Measurements from ENCODE around the gene ZNF800. TPM values are rescaled to one million over a fixed set of nuclear protein-coding genes. Genes with fewer than 3 reads are reported as not detected.
A peak's percentile ranks its signal among the peaks of the same experiment; 100 is the strongest.
"Not testable (repeated sequence)": the region's sequence is repeated elsewhere in the genome, so short reads cannot be mapped to it uniquely, and the experiment has no call there.

Gene ZNF800
- polyA plus RNA-seq (2013, experiment 1 of 4): 9.8 TPM
- 9.5 TPM for polyA plus RNA-seq (2013, experiment 2 of 4)
- polyA plus RNA-seq (2013, experiment 3 of 4): 11.5 TPM
- 12.1 TPM for polyA plus RNA-seq (2013, experiment 4 of 4)

- WGBS, 2 experiments: 1% methylated on average over 67 of the region's 67 CpGs
- H3K27ac ChIP-seq (ENCODE audit: insufficient read depth, low read depth, low read length, poor library complexity, severe bottlenecking): no peak within 1 kb of the TSS
Observed at GRCh38 chr7:127392566-127393367, at the start of gene ZNF800. Gene ZNF800, minus strand, starts transcription at chr7:127392708. Its CDS starts 1,151 bp downstream, at chr7:127391557.

GRCh38 chr7:127440206-127440605 is 47.7 kb upstream of the ZNF800 start:
- Histone ChIP-seq H3K4me1 (ENCODE audit: control insufficient read depth, insufficient read depth, low read length) (no peaks in the 10 kb centered on the region), H3K27ac (ENCODE audit: insufficient read depth, low read depth, low read length, poor library complexity, severe bottlenecking) (no peak overlapping the region), H3K27me3 (ENCODE audit: control insufficient read depth, insufficient read depth, low read length, poor library complexity, severe bottlenecking) (no peaks in the 10 kb centered on the region), H3K9me3 (ENCODE audit: control insufficient read depth, low read length) (no peaks in the 10 kb centered on the region), H3K4me3 (ENCODE audit: insufficient read depth, low read depth, low read length) (no peak overlapping the region), H3K36me3 (ENCODE audit: control insufficient read depth, insufficient read depth, low read length) (no peaks in the 10 kb centered on the region)
- WGBS, 2 experiments: 81 to 91% methylated on average over 2 of the region's 2 CpGs

More at GRCh38 chr7:127392566-127393367, at the start of gene ZNF800:
- Histone ChIP-seq H3K4me1 (ENCODE audit: control insufficient read depth, insufficient read depth, low read length) (no peaks in the 10 kb centered on the region), H3K36me3 (ENCODE audit: control insufficient read depth, insufficient read depth, low read length) (no peaks in the 10 kb centered on the region), H3K27me3 (ENCODE audit: control insufficient read depth, insufficient read depth, low read length, poor library complexity, severe bottlenecking) (peaks cover 38% of the 10 kb centered on the region), H3K4me3 (ENCODE audit: insufficient read depth, low read depth, low read length) (peak within 1 kb of the TSS; percentile 83), H3K9me3 (ENCODE audit: control insufficient read depth, low read length) (no peaks in the 10 kb centered on the region)

GRCh38 chr7:127438836-127439235 is 46.3 kb upstream of the ZNF800 start:
- no peaks in the 10 kb centered on the region for H3K27me3 ChIP-seq (ENCODE audit: control insufficient read depth, insufficient read depth, low read length, poor library complexity, severe bottlenecking)
- H3K4me3 ChIP-seq (ENCODE audit: insufficient read depth, low read depth, low read length): no peak overlapping the region
- no peaks in the 10 kb centered on the region for H3K9me3 ChIP-seq (ENCODE audit: control insufficient read depth, low read length)
- H3K36me3 ChIP-seq (ENCODE audit: control insufficient read depth, insufficient read depth, low read length): no peaks in the 10 kb centered on the region
- 92 to 97% methylated on average over 2 of the region's 2 CpGs for WGBS, 2 experiments
- H3K4me1 ChIP-seq (ENCODE audit: control insufficient read depth, insufficient read depth, low read length): no peaks in the 10 kb centered on the region
- no peak overlapping the region for H3K27ac ChIP-seq (ENCODE audit: insufficient read depth, low read depth, low read length, poor library complexity, severe bottlenecking)

- H3K27ac ChIP-seq (ENCODE audit: insufficient read depth, low read depth, low read length, poor library complexity, severe bottlenecking): no peak overlapping the region
- WGBS, 2 experiments: 77 to 79% methylated on average over 2 of the region's 2 CpGs
- no peaks in the 10 kb centered on the region for H3K36me3 ChIP-seq (ENCODE audit: control insufficient read depth, insufficient read depth, low read length)
- no peak overlapping the region for H3K4me3 ChIP-seq (ENCODE audit: insufficient read depth, low read depth, low read length)
- H3K9me3 ChIP-seq (ENCODE audit: control insufficient read depth, low read length): no peaks in the 10 kb centered on the region
- no peaks in the 10 kb centered on the region for H3K4me1 ChIP-seq (ENCODE audit: control insufficient read depth, insufficient read depth, low read length)
- H3K27me3 ChIP-seq (ENCODE audit: control insufficient read depth, insufficient read depth, low read length, poor library complexity, severe bottlenecking): no peaks in the 10 kb centered on the region
Observed at GRCh38 chr7:127437837-127438236, 45.3 kb upstream of the ZNF800 start.

- 89 to 91% methylated on average over 3 of the region's 3 CpGs for WGBS, 2 experiments
- no peak overlapping the region for H3K27ac ChIP-seq (ENCODE audit: insufficient read depth, low read depth, low read length, poor library complexity, severe bottlenecking)
- H3K4me3 ChIP-seq (ENCODE audit: insufficient read depth, low read depth, low read length): no peak overlapping the region
- H3K4me1 ChIP-seq (ENCODE audit: control insufficient read depth, insufficient read depth, low read length): no peaks in the 10 kb centered on the region
- no peaks in the 10 kb centered on the region for H3K9me3 ChIP-seq (ENCODE audit: control insufficient read depth, low read length)
- no peaks in the 10 kb centered on the region for H3K27me3 ChIP-seq (ENCODE audit: control insufficient read depth, insufficient read depth, low read length, poor library complexity, severe bottlenecking)
- no peaks in the 10 kb centered on the region for H3K36me3 ChIP-seq (ENCODE audit: control insufficient read depth, insufficient read depth, low read length)
Observed at GRCh38 chr7:127437241-127437640, 44.7 kb upstream of the ZNF800 start.

GRCh38 chr7:127429281-127429680 is 36.8 kb upstream of the ZNF800 start:
- not testable (repeated sequence) for H3K4me3 ChIP-seq (ENCODE audit: insufficient read depth, low read depth, low read length); H3K9me3 ChIP-seq (ENCODE audit: control insufficient read depth, low read length); H3K4me1 ChIP-seq (ENCODE audit: control insufficient read depth, insufficient read depth, low read length); H3K27ac ChIP-seq (ENCODE audit: insufficient read depth, low read depth, low read length, poor library complexity, severe bottlenecking); H3K36me3 ChIP-seq (ENCODE audit: control insufficient read depth, insufficient read depth, low read length); H3K27me3 ChIP-seq (ENCODE audit: control insufficient read depth, insufficient read depth, low read length, poor library complexity, severe bottlenecking)
- 92% methylated on average over 18 of the region's 18 CpGs for WGBS, 2 experiments

GRCh38 chr7:127419196-127419595 is 26.7 kb upstream of the ZNF800 start:
- Histone ChIP-seq H3K36me3 (ENCODE audit: control insufficient read depth, insufficient read depth, low read length) (no peaks in the 10 kb centered on the region), H3K9me3 (ENCODE audit: control insufficient read depth, low read length) (no peaks in the 10 kb centered on the region), H3K27ac (ENCODE audit: insufficient read depth, low read depth, low read length, poor library complexity, severe bottlenecking) (no peak overlapping the region), H3K27me3 (ENCODE audit: control insufficient read depth, insufficient read depth, low read length, poor library complexity, severe bottlenecking) (no peaks in the 10 kb centered on the region), H3K4me3 (ENCODE audit: insufficient read depth, low read depth, low read length) (no peak overlapping the region), H3K4me1 (ENCODE audit: control insufficient read depth, insufficient read depth, low read length) (no peaks in the 10 kb centered on the region)
- WGBS, 2 experiments: 80 to 86% methylated on average over 2 of the region's 2 CpGs

- Histone ChIP-seq H3K27ac (ENCODE audit: insufficient read depth, low read depth, low read length, poor library complexity, severe bottlenecking) (no peak overlapping the region), H3K4me3 (ENCODE audit: insufficient read depth, low read depth, low read length) (no peak overlapping the region), H3K4me1 (ENCODE audit: control insufficient read depth, insufficient read depth, low read length) (no peaks in the 10 kb centered on the region), H3K27me3 (ENCODE audit: control insufficient read depth, insufficient read depth, low read length, poor library complexity, severe bottlenecking) (no peaks in the 10 kb centered on the region), H3K9me3 (ENCODE audit: control insufficient read depth, low read length) (no peaks in the 10 kb centered on the region), H3K36me3 (ENCODE audit: control insufficient read depth, insufficient read depth, low read length) (no peaks in the 10 kb centered on the region)
- WGBS, 2 experiments: 42 to 45% methylated on average over 2 of the region's 2 CpGs
Observed at GRCh38 chr7:127418459-127418858, 26.0 kb upstream of the ZNF800 start.

- 95 to 96% methylated on average over 4 of the region's 4 CpGs for WGBS, 2 experiments
- Histone ChIP-seq H3K9me3 (ENCODE audit: control insufficient read depth, low read length) (no peaks in the 10 kb centered on the region), H3K4me1 (ENCODE audit: control insufficient read depth, insufficient read depth, low read length) (no peaks in the 10 kb centered on the region), H3K4me3 (ENCODE audit: insufficient read depth, low read depth, low read length) (no peak overlapping the region), H3K27ac (ENCODE audit: insufficient read depth, low read depth, low read length, poor library complexity, severe bottlenecking) (no peak overlapping the region), H3K36me3 (ENCODE audit: control insufficient read depth, insufficient read depth, low read length) (no peaks in the 10 kb centered on the region), H3K27me3 (ENCODE audit: control insufficient read depth, insufficient read depth, low read length, poor library complexity, severe bottlenecking) (no peaks in the 10 kb centered on the region)
Observed at GRCh38 chr7:127417346-127417745, 24.8 kb upstream of the ZNF800 start.

- Histone ChIP-seq H3K4me3 (ENCODE audit: insufficient read depth, low read depth, low read length) (no peak overlapping the region), H3K36me3 (ENCODE audit: control insufficient read depth, insufficient read depth, low read length) (no peaks in the 10 kb centered on the region), H3K27ac (ENCODE audit: insufficient read depth, low read depth, low read length, poor library complexity, severe bottlenecking) (no peak overlapping the region), H3K27me3 (ENCODE audit: control insufficient read depth, insufficient read depth, low read length, poor library complexity, severe bottlenecking) (no peaks in the 10 kb centered on the region), H3K9me3 (ENCODE audit: control insufficient read depth, low read length) (no peaks in the 10 kb centered on the region), H3K4me1 (ENCODE audit: control insufficient read depth, insufficient read depth, low read length) (no peaks in the 10 kb centered on the region)
- WGBS, 2 experiments: 90 to 93% methylated on average over 3 to 4 of the region's 4 CpGs
Observed at GRCh38 chr7:127415060-127415742, 22.7 kb upstream of the ZNF800 start.
